Urothelium cell line (cell line): ENCODE results near the gene PDE6A.
"Not testable (repeated sequence)": the region's sequence is repeated elsewhere in the genome, so short reads cannot be mapped to it uniquely, and the experiment has no call there.

Experiments
- DNase-seq: peaks from one replicate; pipeline ENCODE4 v3.0.0; 2011; ENCODE audit warnings: low spot score, mixed read lengths
- FAIRE-seq: peaks from 2 replicates; lab custom pipeline; 2011; peaks lifted over from hg19 to GRCh38; lab: Jason Lieb, UNC

The PDE6A gene

DNA sequence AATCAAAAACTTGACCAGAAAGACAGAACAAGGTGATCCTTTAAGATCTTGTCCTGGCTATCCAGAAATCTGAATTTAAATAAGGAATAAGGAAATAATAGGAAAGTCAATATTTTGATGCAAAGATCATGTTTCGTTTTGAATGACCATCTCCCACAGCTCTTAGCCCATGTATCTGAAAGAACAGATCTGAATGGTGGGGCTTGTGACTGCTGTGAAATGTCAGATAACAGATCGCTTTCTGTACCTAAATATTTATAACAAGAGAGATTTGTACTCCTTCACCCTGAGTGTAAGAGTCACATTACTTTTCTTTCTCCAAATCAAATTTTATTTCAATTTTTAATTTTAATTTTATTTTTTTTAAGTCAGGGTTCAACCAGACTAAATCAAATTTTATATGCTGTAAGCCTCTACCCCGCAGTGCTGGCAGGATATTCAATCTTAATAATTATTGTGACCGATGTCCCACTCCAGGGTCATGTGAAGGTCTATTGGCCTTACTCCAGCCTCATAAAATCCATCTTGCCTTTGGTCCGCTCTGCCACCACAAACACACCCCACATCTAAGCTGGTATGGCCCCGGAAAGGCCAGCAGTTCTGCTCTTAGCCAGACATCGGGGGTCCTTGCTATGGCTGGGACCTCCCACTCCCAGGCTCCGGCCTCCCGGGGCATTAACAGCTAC is 9.0 kb upstream of the PDE6A start:
- DNase-seq, result no peak
- no peak for FAIRE-seq

DNA sequence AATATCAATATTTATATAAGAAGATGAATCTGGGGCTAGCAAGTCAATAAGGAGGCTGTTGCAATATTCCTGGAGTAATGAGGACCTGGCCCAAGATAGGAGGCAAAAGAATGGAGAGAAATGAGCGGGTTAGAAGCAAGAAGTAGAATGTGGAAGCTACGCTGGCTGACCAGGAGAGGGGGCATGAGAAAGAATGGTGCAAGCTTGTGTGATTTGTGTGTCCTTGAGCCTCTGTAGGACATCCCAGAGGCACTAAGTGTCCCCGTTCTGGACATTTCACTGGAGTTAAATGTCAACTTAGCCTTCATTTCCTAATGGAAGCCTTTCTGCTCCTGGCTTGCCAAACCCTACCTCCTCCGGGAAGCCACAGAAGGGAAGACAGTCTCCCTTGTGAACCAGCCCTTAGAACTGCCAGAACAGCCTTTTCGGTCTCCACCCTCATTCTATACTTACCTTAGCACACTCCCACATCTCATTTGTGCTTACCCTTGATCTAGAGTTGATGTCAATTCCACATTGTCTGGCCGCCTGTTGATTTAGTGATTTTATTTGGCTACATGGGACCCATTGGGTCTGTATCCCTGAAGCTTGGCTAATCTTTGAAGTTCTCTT is 6.7 kb upstream of the PDE6A start:
- FAIRE-seq (no peak), DNase-seq (no peak)

DNA sequence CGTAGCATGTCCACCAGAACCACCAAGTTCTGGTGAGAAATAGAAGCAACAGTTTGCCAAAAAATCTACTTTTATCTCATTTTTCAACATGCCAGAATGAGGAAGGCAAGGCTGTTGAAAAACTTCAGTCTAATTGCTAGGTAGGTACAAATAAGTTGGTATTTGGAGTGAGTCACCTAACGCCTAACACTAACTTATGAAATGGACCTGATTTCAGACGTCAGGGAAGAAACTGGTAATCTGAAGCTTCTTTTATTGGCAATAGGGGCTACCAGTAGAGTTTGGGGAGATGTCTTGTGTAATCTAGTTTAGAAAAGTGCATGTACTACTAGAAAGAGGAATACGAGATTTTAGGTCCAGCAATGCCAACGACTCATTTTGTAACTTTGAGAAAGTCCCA is 4.4 kb upstream of the PDE6A start:
- DNase-seq (no peak), FAIRE-seq (no peak)

DNA sequence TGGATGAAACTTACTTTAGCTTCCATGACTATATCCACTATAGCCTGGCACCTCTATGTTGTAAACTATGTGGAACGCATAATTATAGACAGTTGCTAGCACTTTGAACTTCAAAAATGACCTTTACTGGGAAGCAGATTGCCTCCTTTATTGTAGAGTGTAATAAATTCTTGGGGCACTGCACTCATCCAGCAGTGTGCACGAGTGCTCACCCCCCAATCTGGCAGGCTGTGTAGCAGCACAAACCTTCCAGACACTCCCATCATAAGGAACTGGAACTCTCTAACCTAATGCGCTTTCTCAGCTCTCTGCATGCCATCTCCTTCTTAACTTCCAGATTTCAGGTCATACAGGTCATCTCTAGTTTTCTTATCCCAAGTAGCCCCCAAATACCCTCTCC is 1.5 kb upstream of the PDE6A start:
- FAIRE-seq, result no peak
- DNase-seq, result no peak

DNA sequence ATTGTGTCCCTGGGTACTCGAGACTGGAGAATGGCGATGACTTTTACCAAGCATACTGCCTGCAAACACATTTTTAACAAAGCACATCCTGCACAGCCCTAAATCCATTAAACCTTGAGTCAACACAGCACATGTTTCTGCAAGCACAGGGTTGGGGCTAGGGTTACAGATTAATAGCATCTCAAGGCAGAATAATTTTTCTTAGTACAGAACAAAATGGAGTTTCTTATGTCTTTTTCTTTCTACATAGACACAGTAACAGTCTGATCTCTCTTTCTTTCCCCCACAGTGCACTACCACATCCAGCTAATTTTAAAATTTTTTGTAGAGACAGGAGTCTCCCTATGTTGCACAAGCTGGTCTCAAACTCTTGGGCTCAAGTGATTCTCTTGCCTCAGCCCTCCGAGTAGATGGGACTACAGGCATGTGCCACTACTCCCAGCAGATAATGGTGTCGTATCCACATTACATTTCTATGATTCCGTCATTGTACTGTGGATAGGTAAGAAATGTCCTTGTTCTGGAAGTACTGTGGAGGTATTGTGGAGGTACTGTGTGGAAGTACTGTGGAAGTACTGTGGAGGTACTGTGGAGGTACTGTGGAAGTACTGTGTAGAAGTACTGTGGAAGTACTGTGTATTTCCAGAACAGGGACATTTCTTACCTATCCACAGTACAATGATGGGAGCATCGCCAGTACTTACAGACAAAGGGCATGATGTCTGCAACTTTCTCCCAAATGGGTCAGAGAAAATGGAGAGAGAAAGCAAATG is 1.2 kb downstream of the PDE6A start:
- not testable (repeated sequence) for FAIRE-seq, DNase-seq

DNA sequence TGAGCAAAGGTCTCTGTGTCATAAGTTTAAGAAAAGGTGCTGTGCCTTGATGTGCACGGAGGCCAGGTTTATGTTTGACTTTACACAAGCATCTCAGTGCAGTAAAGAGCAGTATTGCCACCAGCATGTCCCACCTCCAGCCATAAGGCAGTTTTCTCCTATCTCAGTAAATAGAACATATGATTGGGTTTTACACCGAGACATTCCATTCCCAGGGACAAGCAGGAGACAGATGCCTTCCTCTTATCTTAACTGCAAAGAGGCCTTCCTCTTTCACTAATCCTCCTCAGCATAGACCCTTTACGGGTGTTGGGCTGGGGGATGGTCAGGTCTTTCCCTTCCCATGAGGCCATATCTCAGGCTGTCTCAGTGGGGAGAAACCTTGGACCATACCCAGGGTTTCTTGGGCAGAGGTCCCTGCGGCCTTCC is 1.8 kb downstream of the PDE6A start:
- not testable (repeated sequence) for FAIRE-seq

DNA sequence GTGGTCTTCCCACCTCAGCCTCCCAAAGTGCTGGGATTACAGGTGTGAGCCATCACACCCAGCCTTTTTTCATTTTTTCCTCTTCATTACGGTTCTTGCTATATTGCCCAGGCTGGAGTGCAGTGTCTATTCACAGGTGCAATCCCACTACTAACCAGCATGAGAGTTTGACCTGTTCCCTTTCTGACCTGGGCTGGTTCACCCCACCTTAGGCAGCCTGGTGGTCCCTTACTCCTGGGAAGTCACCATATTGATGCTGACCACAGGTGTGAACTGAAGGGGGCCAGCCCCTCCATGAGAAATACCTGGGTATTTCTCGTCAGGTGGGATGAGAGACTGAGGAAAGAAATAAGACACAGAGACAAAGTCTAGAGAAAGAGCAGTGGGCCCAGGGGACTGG is 2.4 kb downstream of the PDE6A start:
- FAIRE-seq, result no peak

More for the DNA sequence above, 1.8 kb downstream of the PDE6A start:
- DNase-seq, result not testable (repeated sequence)

DNA sequence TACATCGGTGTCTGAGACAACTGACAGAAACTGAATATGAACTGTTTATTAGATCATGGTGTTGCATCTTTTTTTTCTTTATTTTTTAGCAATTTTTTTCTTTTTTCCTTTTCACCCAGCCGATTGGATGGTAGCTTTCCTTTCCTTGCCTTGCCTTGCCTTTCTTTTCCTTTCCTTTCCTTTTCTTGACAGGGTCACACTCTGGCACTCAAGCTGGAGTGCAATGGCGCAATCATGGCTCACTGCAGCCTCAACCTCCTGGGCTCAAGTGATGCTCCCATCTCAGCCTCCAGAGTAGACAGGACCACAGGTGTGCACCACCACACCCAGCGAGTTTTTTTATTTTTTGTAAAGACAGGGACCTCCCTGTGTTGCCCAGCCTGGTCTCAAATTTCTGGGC is 2.8 kb downstream of the PDE6A start:
- FAIRE-seq, result no peak
- no peak for DNase-seq

More for the DNA sequence above, 2.4 kb downstream of the PDE6A start:
- no peak for DNase-seq

DNA sequence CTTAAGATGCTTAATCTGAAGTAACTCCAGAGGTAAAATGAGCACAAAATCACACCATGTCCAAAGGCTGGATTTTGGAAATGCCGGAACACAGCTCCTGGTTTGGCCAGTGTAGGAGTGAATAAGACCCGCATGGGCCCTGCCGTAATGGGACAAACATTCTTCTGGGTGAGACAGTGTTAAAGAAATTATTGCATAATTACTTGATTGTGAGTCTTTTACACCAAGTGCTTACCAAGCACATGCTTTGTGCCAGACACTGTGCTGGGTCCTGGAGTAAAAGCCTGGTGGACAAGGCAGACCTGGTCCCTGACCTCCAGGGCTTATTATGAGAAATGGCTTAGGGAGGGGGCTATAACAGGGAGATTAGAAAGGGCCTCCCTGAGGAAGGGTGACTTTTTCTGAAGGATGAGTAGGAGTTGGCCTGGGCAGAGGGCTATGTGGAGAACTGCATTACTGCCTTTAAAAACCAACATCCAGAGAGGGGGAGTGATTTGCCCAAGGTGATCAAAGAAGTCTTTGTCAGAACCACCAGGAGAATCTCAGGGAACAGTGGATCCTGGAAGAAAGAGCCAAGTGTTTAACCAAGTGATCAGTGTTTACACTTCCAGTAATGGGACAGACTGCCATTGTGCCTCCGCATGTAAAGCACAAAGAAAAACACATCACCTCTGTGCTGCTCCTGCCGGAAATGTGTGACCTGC is 3.5 kb downstream of the PDE6A start:
- FAIRE-seq, result no peak
- DNase-seq, result peak; percentile 50

DNA sequence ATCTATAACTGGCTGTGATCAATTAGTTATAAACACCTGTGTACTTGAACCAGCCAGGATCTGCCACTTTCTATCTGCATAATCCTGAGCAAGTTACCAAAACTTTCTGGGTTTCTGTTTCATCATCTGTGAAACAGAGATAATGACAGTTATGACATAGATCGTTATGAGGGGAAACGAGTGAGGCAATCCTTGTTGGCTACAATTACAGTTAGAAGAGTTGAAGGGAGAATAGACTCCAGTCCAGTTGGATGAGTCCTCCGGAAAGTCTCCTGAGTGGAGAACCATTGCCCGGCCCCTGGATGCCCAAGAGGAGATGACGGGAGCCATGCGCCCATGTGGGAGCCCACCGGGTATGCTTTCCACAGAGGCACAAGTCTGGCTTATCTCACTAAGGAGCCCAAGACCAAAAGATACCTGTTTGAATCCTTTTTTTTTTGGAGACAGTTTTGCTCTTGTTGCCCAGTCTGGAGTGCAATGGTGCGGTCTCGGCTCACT is 4.5 kb downstream of the PDE6A start:
- FAIRE-seq (no peak), DNase-seq (no peak)

DNA sequence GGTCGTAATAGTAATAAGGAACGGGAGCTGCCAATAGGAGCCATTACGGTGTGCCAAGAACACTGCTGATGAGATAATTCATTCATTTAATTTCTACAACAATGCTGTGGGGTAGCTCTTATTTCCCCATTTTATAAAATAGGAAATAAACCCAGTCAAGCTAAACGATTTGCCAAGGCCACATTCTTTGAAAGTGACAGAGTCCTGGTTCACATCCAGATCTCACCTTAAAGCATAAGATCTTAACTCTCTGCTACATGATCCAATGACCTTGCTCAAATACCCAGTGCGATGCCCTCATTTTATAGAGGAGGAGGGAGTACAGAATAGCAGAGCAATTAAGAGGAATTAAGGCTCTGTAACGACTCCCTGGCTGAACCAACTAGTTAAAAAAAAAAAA is 5.0 kb downstream of the PDE6A start:
- DNase-seq, result no peak
- no peak for FAIRE-seq

DNA sequence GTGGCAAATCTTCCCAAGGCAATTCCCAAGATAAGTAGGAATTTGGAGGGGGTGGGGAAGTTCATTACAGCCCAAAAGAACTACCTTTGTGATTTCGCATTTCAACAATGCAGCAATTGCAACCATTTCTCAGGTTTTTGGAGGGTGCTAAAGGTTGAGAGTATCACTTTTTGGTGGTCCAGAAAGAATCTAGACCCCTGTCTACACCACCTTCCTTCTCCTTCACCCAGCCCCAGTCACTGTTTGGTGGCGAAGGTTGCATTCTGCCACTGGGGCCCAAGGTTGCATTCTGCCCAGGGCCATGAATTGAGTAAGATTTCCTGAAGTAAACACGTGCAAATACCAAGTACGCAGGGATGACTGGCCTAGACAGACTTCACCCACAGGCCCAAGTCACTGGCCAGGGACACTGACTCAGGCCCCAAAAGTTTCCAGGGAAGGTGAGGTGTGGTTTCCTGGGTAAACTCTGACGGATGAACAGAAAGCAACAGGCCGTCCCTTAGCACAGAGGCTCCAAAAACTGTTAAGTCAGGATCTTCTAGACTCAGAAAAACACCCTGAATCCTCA is 5.7 kb downstream of the PDE6A start:
- FAIRE-seq (no peak), DNase-seq (peak; percentile 79)

DNA sequence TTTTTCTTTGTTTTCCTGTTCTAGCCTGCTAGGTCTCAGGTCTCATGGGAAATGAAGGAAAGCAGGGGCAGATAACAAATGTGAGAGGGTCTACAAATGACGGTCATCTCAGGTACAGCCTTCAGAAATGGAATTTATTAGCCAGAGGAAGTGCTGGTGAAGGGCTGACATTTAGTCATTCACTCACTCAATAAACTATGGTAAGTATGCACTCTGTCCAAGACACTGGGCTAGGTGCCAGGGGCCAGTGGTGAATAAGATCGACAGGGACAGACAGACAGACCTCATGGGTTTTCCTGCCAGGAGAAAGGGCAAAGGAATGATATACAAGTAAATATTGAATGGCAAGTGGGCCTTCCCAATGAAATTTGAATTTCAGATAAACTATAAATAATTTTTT is 6.3 kb downstream of the PDE6A start:
- FAIRE-seq (no peak), DNase-seq (peak; percentile 67)

DNA sequence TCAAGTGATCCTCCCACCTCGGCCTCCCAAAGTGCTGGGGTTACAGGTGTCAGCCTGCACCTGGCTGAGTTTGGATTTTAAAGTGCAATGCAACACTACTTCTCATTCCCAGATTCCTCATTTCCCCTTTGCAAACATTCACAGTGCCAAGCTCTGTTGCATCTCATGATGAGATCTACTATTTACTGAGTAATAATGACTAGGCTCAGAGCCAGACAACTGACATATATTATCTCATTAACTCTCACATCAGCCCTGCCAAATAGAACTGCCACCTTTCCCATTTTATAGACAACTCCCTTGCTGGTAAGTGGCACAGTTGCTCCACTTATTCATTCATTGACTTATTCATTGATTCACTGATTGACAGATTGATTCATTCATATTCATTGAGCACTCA is 7.0 kb downstream of the PDE6A start:
- FAIRE-seq, result no peak
- no peak for DNase-seq

DNA sequence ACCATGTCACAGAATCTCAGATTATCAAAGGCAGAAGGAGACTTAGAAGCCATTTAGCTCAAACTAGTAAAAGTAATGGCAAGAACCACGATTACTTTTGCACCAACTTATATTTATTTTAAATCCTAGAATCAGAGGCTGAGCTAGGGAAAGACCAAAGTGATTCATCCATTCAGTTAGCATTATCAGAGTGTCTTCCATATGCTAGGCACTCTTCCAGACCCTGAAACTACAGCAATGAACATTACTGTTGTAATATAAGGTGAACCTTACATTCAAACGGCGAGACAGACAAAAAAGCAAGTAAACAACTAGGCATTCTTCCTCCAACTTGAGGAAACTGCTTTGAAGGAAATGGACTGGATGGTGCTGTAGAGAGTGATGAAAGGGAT is 7.9 kb downstream of the PDE6A start:
- FAIRE-seq (no peak), DNase-seq (no peak)

DNA sequence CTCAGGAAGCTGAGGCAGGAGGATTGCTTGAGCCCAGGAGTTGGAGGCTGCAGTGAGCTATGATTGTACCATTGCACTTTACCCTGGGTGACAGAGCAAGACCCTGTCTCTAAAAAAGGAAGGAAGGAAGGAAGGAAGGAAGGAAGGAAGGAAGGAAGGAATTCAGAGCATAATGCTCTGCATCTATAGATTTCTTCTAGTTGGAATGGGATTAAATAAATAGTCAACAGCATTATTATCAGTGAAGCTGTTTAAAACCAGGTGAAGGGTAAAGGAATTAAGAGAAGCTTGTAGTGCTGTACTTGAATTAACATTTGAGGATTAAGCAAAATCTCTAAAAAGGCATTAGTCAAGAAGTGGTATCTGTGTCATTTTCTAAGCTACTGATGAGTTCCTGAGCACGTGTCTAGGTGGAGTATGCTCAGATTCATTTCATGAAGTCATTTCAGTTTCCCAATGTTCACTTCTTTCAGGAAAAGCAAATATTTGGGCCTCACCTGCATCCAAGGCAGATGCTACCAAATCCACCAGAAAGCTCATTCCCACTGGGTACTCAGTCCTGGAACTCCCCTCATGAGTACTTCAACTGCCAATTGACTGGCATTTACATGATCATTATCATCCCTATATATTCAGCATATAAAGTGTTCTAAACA is 8.4 kb downstream of the PDE6A start:
- no peak for FAIRE-seq
- DNase-seq, result no peak

DNA sequence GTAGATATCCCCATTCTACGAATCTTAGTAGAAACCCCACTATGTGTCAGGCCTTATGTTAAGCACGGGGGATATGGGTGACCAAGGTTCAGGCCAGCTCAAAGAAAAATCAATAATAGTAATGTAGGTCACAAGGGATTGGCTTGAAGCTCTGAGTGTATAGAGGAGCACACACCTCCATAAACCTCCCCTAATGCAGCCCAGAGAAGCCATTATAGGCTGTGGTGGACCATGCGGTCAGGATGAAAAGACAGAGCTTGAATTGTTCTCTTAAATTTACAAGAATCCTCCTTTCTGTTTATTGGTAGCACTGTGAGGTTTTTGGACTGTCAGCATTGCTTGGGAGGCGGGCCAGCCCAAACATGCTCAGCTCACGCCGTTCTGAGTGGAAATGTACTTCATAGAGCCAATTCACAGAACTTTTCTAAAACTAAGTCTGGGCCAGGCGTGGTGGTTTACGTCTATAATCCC is 9.1 kb downstream of the PDE6A start:
- no peak for DNase-seq
- FAIRE-seq, result no peak

DNA sequence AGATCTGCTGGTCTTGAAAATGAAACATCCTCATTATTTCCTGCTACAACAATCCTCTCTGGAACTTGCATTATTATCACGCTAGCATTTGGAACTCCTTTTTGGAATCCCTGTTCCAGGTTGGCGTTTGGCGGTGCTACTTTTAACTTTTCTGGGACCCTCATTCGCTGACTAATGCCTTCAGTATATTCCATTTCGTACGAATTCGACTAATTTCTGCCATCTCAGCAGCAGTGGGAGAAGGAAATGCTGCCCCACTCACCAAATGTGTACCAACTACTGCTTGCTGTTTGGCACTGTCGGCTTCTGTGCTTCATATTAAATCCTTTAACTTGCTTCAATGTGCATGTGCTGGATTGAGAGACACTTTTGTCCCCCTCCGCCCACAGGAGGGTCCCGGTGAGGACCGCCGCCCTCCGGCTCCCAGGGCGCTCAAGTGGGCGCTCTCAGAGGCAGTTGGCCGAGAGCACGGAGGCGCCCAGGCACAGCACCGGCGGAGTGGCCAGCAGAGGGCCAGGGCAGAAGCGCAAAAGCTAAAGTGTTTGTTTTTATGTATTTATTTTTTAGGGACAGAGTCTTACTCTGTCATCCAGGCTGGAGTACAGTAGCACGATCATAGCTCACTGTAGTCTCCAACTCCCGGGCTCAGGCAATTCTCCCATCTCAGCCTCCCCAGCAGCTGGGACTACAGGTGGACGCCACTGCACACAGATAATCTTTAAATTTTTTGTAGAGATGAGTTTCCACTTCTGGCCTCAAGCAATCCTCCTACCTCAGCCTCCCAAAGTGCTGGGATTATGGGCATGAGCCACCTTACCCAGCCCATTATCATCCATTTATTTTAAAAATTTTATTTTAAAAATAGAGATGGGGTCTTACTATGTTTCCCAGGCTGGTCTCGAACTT is 11.9 kb downstream of the PDE6A start:
- no peak for DNase-seq

DNA sequence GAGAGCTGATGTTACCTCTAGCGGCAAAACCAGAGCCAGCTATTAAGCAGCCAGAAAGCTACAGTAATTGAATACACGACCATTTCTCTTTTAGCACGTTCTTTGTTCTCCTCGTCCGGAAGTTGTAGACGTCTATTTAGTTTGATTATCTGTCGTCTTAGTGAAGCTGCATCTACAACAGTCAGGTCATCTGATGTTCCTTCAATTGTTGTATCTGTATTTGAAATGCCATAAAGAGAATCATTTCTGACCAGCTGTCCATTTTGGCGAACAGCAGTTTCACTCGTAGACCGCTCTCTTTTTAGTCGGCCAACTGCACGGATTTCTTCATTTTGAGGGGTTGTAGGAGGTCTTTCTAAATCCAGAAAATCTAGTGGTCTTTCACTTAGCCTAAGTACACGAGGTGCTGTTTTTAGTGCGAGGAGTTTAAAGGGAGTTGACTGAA is 12.6 kb downstream of the PDE6A start:
- DNase-seq (no peak), FAIRE-seq (no peak)

More for the DNA sequence above, 11.9 kb downstream of the PDE6A start:
- no peak for FAIRE-seq
